ENCODE results near the gene BLTP3A. TPM values are rescaled to one million over a fixed set of nuclear protein-coding genes. Genes with fewer than 3 reads are reported as not detected.

Gene BLTP3A
- total RNA-seq, 4 donors from 2014 or later, result 11.7 to 19.6 (median 16.0) TPM

- no peak for ATAC-seq (ENCODE audit: low FRiP score)
- DNase-seq (ENCODE audit: low spot score), result no peak
- TF ChIP-seq CTCF (IDR thresholded peaks at IDR 0.05), result no peak
Observed at GRCh38 chr6:34819571-34820480, 27.9 kb downstream of the BLTP3A start.

DNA sequence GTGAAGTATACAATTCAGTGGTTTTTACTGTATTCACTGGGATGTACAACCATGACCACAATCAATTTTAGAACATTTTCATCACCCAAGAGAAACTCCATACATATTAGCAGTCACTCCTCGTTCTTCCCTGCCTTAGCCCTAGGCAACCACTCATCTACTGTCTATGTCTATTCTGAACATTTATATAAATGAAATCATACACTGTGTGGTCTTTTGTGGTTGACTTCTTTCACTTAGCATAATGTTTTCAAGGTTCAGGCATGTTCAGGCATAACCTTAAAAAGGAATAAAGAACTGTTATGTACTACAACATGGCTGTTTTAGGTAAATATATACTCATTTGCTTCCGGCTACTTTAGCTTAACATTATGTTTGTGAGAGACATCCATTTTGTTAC, 37.3 kb downstream of the BLTP3A start:
- ATAC-seq (ENCODE audit: low FRiP score) (no peak), DNase-seq (ENCODE audit: low spot score) (no peak)
- no peak for TF ChIP-seq CTCF (IDR thresholded peaks at IDR 0.05)

DNA sequence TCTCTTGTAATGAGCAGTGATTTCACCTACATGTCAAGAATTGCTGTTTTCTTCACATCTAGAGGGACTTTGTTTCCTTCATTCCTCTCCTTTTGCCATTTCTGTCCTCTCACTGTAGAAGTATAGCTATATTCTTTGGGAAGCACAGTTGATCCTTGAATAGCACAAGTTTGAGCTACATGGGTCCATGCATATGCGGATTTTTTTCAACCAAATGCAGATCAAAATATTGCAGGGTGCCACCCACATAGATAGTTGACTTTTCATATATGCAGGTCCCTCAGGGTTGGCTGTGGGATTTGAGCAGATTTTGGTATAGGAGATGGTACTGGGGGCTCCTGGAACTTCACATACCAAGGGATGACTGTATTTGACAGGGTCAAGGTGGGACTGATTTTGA, 41.1 kb downstream of the BLTP3A start:
- no peak for TF ChIP-seq CTCF (IDR thresholded peaks at IDR 0.05)
- DNase-seq (ENCODE audit: low spot score), result no peak
- ATAC-seq (ENCODE audit: low FRiP score), result no peak

DNA sequence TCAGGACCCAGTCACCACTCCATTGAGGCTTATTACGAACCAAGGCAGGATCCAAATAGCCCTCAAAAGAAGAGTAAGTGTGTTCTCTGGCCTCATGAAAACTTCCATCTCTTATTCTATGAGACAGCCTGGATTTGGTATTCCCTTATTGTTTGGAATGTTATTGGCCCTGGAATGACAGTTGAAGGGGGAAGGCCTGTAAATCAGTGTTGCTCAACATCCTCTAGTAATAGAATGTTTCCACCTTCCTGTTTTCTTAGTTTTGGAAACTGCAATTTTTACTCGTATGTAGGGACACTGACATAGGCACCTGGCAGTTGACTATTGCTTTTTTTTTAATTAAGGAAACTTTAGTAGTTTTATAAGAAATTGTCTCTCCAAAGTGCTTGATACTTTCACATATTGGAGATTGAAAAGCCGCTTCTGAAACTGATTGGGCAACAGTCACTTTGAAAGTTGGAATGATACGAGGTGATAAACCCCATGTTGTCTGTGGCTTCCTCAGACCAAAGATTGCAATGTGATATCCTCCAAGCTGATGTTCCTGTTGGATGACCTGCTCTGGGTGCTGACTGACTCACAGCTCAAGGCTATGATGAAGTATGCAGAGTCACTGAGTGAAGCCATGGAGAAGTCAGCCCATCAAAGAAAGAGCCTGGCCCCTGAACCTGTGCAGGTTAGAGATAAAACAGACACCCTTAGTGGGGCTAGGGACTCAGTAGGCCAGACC, 43.1 kb downstream of the BLTP3A start:
- ATAC-seq (ENCODE audit: low FRiP score), result no peak
- TF ChIP-seq CTCF (IDR thresholded peaks at IDR 0.05), result no peak
- DNase-seq (ENCODE audit: low spot score), result no peak

DNA sequence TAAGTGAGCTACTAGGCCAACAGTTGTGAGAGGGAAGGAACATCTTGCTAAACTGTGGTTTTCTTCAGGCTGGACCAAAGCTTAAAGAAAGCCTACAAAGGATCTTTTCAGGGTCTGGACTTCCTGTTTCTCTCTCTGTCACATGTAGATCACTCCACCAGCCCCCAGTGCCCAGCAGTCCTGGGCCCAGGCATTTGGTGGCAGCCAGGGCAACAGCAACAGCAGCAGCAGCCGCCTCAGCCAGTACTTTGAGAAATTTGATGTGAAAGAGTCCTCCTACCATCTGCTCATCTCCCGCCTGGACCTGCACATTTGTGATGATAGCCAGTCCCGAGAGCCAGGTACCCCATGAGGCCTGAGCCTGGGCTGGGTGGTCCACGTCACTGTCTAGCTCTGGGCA, 44.1 kb downstream of the BLTP3A start:
- no peak for TF ChIP-seq CTCF (IDR thresholded peaks at IDR 0.05)
- no peak for DNase-seq (ENCODE audit: low spot score)
- ATAC-seq (ENCODE audit: low FRiP score), result no peak

DNA sequence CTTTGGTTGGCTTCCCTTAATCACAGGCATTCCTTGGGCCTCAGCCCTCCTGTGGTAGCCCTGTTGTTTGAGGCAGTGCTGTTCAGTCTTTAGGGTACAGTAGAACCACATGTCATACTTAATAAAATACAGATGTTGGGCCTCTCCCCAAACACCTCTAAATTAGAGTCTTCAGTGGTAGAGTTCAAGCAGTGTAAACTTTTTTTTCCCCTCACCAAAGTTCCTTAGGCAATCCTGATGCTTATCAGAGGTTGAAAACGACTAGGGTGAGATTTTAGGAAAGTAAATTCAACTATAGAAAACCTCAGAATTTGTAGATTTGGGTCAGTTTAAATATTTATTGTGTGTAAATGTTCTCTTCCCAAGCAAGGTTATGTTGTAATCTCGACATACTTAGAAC, 44.6 kb downstream of the BLTP3A start:
- no peak for TF ChIP-seq CTCF (IDR thresholded peaks at IDR 0.05)
- ATAC-seq (ENCODE audit: low FRiP score), result no peak

More for the DNA sequence above, 44.6 kb downstream of the BLTP3A start:
- no peak for DNase-seq (ENCODE audit: low spot score)

Data from omental fat pad (tissue), 4 donors.